ENCODE measurements around the gene BCL11B. TPM values are rescaled to one million over a fixed set of nuclear protein-coding genes. Genes with fewer than 3 reads are reported as not detected.

Gene BCL11B
- total and polyA plus RNA-seq, 4 donors, result 0.13 to 1.3 (median 0.58) TPM; not detected in 1

GRCh38 chr14:99252940-99253868, 18.8 kb downstream of the BCL11B start:
- no peak overlapping the region for H3K27ac ChIP-seq (ENCODE audit: low read depth in 1 of 2, low read length in 2 of 2)
- H3K27me3 ChIP-seq (ENCODE audit: control insufficient read depth in 1 of 2, insufficient read depth in 2 of 2, low read length in 1 of 2), result peaks cover 0 to 3% of the 10 kb centered on the region in 2 donors
- no peaks in the 10 kb centered on the region for H3K4me1 ChIP-seq (ENCODE audit: control insufficient read depth in 1 of 2, insufficient read depth in 2 of 2, low read length in 2 of 2)
- intact Hi-C loops (cut with DNase I), result no loop called here
- 81 to 83% methylated on average over 25 of the region's 25 CpGs for WGBS, 2 donors
- no peaks in the 10 kb centered on the region for H3K36me3 ChIP-seq (ENCODE audit: control insufficient read depth in 1 of 2, insufficient read depth in 2 of 2, low read length in 1 of 2)
- no peak overlapping the region for H3K4me3 ChIP-seq (ENCODE audit: low read length in 2 of 2)
- DNase-seq (no peak), ATAC-seq (ENCODE audit: low FRiP score) (no peak)
- no peaks in the 10 kb centered on the region for H3K9me3 ChIP-seq (ENCODE audit: control insufficient read depth, low read length)

- H3K27ac ChIP-seq (ENCODE audit: low read depth in 1 of 2, low read length in 2 of 2), result no peak overlapping the region
- H3K27me3 ChIP-seq (ENCODE audit: control insufficient read depth in 1 of 2, insufficient read depth in 2 of 2, low read length in 1 of 2), result peaks cover 0 to 3% of the 10 kb centered on the region in 2 donors
- no peak overlapping the region for H3K4me3 ChIP-seq (ENCODE audit: low read length in 2 of 2)
- 41 to 42% methylated on average over 9 of the region's 9 CpGs for WGBS, 2 donors
- no peak for DNase-seq
- no peaks in the 10 kb centered on the region for H3K9me3 ChIP-seq (ENCODE audit: control insufficient read depth, low read length)
- no peaks in the 10 kb centered on the region for H3K36me3 ChIP-seq (ENCODE audit: control insufficient read depth in 1 of 2, insufficient read depth in 2 of 2, low read length in 1 of 2)
- intact Hi-C loops (cut with DNase I), result no loop called here
- H3K4me1 ChIP-seq (ENCODE audit: control insufficient read depth in 1 of 2, insufficient read depth in 2 of 2, low read length in 2 of 2), result no peaks in the 10 kb centered on the region
- ATAC-seq (ENCODE audit: low FRiP score), result no peak
Observed at GRCh38 chr14:99252443-99252939, 19.5 kb downstream of the BCL11B start.

- H3K27ac ChIP-seq (ENCODE audit: low read depth in 1 of 2, low read length in 2 of 2), result no peak overlapping the region
- ATAC-seq (ENCODE audit: low FRiP score) (no peak), DNase-seq (no peak)
- no peak overlapping the region for H3K4me3 ChIP-seq (ENCODE audit: low read length in 2 of 2)
- peaks cover 0 to 3% of the 10 kb centered on the region in 2 donors for H3K27me3 ChIP-seq (ENCODE audit: control insufficient read depth in 1 of 2, insufficient read depth in 2 of 2, low read length in 1 of 2)
- intact Hi-C loops (cut with DNase I), result no loop called here
- H3K9me3 ChIP-seq (ENCODE audit: control insufficient read depth, low read length), result no peaks in the 10 kb centered on the region
- no peaks in the 10 kb centered on the region for H3K36me3 ChIP-seq (ENCODE audit: control insufficient read depth in 1 of 2, insufficient read depth in 2 of 2, low read length in 1 of 2)
- WGBS, 2 donors, result 93 to 100% methylated on average over 2 of the region's 2 CpGs
- no peaks in the 10 kb centered on the region for H3K4me1 ChIP-seq (ENCODE audit: control insufficient read depth in 1 of 2, insufficient read depth in 2 of 2, low read length in 2 of 2)
Observed at GRCh38 chr14:99251721-99252120, 20.3 kb downstream of the BCL11B start.

GRCh38 chr14:99250636-99251208, 21.3 kb downstream of the BCL11B start:
- DNase-seq, result no peak
- WGBS, 2 donors, result 87 to 89% methylated on average over 5 of the region's 5 CpGs
- intact Hi-C loops (cut with DNase I), result no loop called here
- H3K27me3 ChIP-seq (ENCODE audit: control insufficient read depth in 1 of 2, insufficient read depth in 2 of 2, low read length in 1 of 2), result peaks cover 0 to 3% of the 10 kb centered on the region in 2 donors
- no peaks in the 10 kb centered on the region for H3K4me1 ChIP-seq (ENCODE audit: control insufficient read depth in 1 of 2, insufficient read depth in 2 of 2, low read length in 2 of 2)
- H3K27ac ChIP-seq (ENCODE audit: low read depth in 1 of 2, low read length in 2 of 2), result no peak overlapping the region
- no peaks in the 10 kb centered on the region for H3K9me3 ChIP-seq (ENCODE audit: control insufficient read depth, low read length)
- no peak for ATAC-seq (ENCODE audit: low FRiP score)
- no peak overlapping the region for H3K4me3 ChIP-seq (ENCODE audit: low read length in 2 of 2)
- H3K36me3 ChIP-seq (ENCODE audit: control insufficient read depth in 1 of 2, insufficient read depth in 2 of 2, low read length in 1 of 2), result no peaks in the 10 kb centered on the region

GRCh38 chr14:99249389-99249788, 22.6 kb downstream of the BCL11B start:
- Histone ChIP-seq H3K4me3 (ENCODE audit: low read length in 2 of 2) (no peak overlapping the region), H3K27ac (ENCODE audit: low read depth in 1 of 2, low read length in 2 of 2) (no peak overlapping the region), H3K36me3 (ENCODE audit: control insufficient read depth in 1 of 2, insufficient read depth in 2 of 2, low read length in 1 of 2) (no peaks in the 10 kb centered on the region), H3K4me1 (ENCODE audit: control insufficient read depth in 1 of 2, insufficient read depth in 2 of 2, low read length in 2 of 2) (no peaks in the 10 kb centered on the region), H3K27me3 (ENCODE audit: control insufficient read depth in 1 of 2, insufficient read depth in 2 of 2, low read length in 1 of 2) (peaks cover 0 to 3% of the 10 kb centered on the region in 2 donors), H3K9me3 (ENCODE audit: control insufficient read depth, low read length) (no peaks in the 10 kb centered on the region)
- WGBS, 2 donors, result 95 to 96% methylated on average over 6 of the region's 6 CpGs
- intact Hi-C loops (cut with DNase I), result no loop called here
- no peak for ATAC-seq (ENCODE audit: low FRiP score)
- DNase-seq, result no peak

GRCh38 chr14:99248761-99249171, 23.2 kb downstream of the BCL11B start:
- H3K36me3 ChIP-seq (ENCODE audit: control insufficient read depth in 1 of 2, insufficient read depth in 2 of 2, low read length in 1 of 2), result no peaks in the 10 kb centered on the region
- DNase-seq (no peak), ATAC-seq (ENCODE audit: low FRiP score) (no peak)
- no peaks in the 10 kb centered on the region for H3K4me1 ChIP-seq (ENCODE audit: control insufficient read depth in 1 of 2, insufficient read depth in 2 of 2, low read length in 2 of 2)
- H3K27ac ChIP-seq (ENCODE audit: low read depth in 1 of 2, low read length in 2 of 2), result no peak overlapping the region
- intact Hi-C loops (cut with DNase I), result no loop called here
- H3K9me3 ChIP-seq (ENCODE audit: control insufficient read depth, low read length), result no peaks in the 10 kb centered on the region
- no peak overlapping the region for H3K4me3 ChIP-seq (ENCODE audit: low read length in 2 of 2)
- H3K27me3 ChIP-seq (ENCODE audit: control insufficient read depth in 1 of 2, insufficient read depth in 2 of 2, low read length in 1 of 2), result peaks cover 0 to 3% of the 10 kb centered on the region in 2 donors
- WGBS, 2 donors, result 88 to 91% methylated on average over 5 of the region's 5 CpGs

- Histone ChIP-seq H3K36me3 (ENCODE audit: control insufficient read depth in 1 of 2, insufficient read depth in 2 of 2, low read length in 1 of 2) (no peaks in the 10 kb centered on the region), H3K4me1 (ENCODE audit: control insufficient read depth in 1 of 2, insufficient read depth in 2 of 2, low read length in 2 of 2) (no peaks in the 10 kb centered on the region), H3K27me3 (ENCODE audit: control insufficient read depth in 1 of 2, insufficient read depth in 2 of 2, low read length in 1 of 2) (peaks cover 0 to 3% of the 10 kb centered on the region in 2 donors), H3K9me3 (ENCODE audit: control insufficient read depth, low read length) (no peaks in the 10 kb centered on the region), H3K4me3 (ENCODE audit: low read length in 2 of 2) (no peak overlapping the region), H3K27ac (ENCODE audit: low read depth in 1 of 2, low read length in 2 of 2) (no peak overlapping the region)
- DNase-seq (no peak), ATAC-seq (ENCODE audit: low FRiP score) (no peak)
- 92 to 96% methylated on average over 6 of the region's 6 CpGs for WGBS, 2 donors
- intact Hi-C loops (cut with DNase I), result no loop called here
Observed at GRCh38 chr14:99247772-99248171, 24.2 kb downstream of the BCL11B start.

- Histone ChIP-seq H3K36me3 (ENCODE audit: control insufficient read depth in 1 of 2, insufficient read depth in 2 of 2, low read length in 1 of 2) (no peaks in the 10 kb centered on the region), H3K4me1 (ENCODE audit: control insufficient read depth in 1 of 2, insufficient read depth in 2 of 2, low read length in 2 of 2) (no peaks in the 10 kb centered on the region), H3K9me3 (ENCODE audit: control insufficient read depth, low read length) (no peaks in the 10 kb centered on the region), H3K27me3 (ENCODE audit: control insufficient read depth in 1 of 2, insufficient read depth in 2 of 2, low read length in 1 of 2) (peaks cover 0 to 3% of the 10 kb centered on the region in 2 donors), H3K4me3 (ENCODE audit: low read length in 2 of 2) (no peak overlapping the region), H3K27ac (ENCODE audit: low read depth in 1 of 2, low read length in 2 of 2) (no peak overlapping the region)
- intact Hi-C loops (cut with DNase I), result no loop called here
- DNase-seq, result no peak
- ATAC-seq (ENCODE audit: low FRiP score), result no peak
- WGBS, 2 donors, result 50 to 56% methylated on average over 9 of the region's 9 CpGs
Observed at GRCh38 chr14:99247101-99247729, 24.8 kb downstream of the BCL11B start.

Measured in aorta (tissue), 5 donors.